HG02798 (cell line): ENCODE results near the gene MLLT11.
A peak's percentile ranks its signal among the peaks of the same experiment; 100 is the strongest.
"Not testable (repeated sequence)": the region's sequence is repeated elsewhere in the genome, so short reads cannot be mapped to it uniquely, and the experiment has no call there.

Source experiments
- ATAC-seq: cut with Tn5 transposase; IDR thresholded peaks from one replicate; pipeline ENCODE4 v1.9.1; 2021; ENCODE audit warnings: mild to moderate bottlenecking; ENCODE audit not compliant: unreplicated experiment, poor library complexity

MLLT11 gene

GRCh38 chr1:151055581-151055980, 4.6 kb upstream of the MLLT11 start:
- ATAC-seq: no peak

DNA sequence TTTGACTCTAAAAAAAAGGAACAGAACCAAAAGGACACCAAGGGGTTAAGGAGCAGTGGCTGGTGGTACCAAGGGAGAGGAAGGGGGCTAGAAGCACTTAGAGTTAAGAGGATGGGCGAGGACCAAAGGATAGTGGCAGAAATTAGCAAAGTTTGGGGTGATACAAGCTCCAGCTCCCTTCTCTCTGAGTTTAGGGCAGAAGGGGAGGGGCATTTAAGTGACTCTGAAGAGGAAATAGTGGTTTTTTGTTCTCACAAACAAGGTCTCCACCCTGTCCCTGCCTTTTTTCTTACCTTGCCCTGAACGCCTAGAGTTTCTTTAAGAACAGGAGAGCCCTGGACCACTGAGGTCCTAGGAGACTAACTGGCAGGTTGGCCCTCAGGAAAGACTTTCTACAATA, 4.0 kb upstream of the MLLT11 start:
- no peak for ATAC-seq

GRCh38 chr1:151058692-151059091, 1.5 kb upstream of the MLLT11 start:
- no peak for ATAC-seq

DNA sequence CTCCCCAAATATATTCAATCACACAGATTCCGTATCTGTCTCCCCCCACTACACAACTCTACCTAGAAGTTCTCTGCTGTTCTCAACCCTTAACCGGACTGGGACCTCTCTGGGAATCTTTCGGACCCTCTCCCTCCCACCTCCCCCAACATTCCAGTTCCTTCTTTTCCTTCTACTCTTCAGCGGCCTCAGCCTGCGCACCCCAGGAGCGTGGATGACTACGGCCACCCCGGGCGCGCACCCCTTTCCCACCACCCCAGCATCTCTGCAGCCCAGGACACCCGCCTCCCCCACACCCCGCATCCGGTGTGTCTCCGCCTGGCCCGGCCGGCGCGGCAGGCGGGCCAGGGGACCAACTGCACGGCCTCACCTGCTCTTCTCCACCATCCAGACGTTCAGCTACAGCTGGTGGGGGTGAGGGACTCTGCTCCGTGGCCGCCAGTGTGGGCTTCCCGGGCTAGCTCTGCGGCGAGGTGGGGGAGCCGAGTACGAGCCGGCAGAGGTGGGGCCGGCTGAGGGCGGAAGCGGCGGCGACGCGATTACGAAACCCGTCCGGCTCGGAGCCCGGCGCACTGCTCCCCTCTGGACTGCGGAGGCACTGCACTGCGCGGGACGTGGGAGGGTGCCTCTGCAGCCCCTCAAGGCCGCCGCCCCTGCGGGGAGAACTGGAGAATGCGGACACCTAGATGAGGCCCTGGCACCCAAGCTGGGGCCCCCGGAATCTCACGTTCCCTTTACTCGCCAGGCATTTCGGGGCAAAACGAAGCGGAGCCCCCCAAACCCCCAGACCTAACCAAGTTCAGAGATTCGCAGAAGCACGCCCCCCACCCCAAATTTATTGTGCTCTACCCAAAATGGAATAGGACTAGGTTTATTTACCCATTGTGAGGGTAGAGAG, 839 bp upstream of the MLLT11 start, which contains the start of gene CDC42SE1:
Gene CDC42SE1, minus strand, starts transcription at position 514 of the 898 bp plus-strand sequence. CDS start 3,892 bp downstream, outside the sequence.
- ATAC-seq: peak; percentile 82

DNA sequence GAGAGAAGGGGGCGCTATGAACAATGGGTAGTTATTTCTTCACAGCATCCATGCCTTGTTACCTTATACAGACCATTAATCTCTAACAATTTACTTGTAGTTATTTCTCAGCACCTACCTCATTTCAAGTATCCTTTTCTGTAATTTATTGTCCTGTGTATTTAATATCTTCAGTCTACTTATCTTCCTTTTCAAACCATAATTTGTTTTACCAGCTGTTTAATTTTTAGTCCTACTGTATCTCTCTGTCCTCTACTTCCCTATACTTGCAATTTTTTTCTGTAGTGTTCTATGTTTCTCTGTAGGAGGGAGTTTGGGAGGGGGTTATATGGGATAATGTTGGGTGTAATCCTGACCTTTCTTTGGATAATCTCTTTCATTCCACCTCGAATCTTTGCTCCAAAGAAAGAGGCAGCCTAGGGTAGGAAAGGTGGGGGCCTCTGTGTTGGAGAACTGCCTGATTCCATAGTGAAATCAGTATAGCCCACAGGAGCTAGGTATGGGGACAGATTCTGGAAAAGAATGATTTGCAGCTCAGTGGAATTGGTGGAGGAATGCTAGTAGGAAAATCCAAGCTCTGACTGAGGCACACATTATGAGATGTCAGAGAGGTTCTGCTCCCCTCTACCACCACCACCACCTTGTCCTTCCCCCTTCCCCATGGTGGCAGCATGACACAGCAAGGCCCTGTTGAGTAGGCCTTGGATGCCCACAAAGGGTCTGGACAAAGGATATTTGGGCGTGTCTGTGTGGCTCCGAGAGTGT, 642 bp downstream of the MLLT11 start:
- ATAC-seq: no peak

DNA sequence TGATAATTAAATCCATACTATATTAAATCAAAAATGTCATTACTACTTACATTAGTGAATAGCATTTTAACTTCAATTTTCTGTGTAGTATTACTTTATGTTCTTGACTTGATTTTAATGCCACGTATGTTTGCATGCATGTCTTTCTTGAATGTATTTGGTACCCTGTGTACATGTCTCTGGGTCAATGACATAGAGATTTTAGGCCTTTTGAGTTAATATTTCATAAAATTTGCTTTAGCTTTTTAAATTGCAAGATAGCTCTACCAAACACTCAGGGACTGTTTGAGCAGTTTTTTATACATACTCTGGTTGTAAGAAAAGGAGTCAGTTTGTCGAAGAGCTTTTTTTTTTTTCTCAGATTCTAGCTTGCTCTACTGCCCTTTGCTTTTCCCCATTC, 1.5 kb downstream of the MLLT11 start:
- no peak for ATAC-seq

- no peak for ATAC-seq
These were observed 2.7 kb downstream of the MLLT11 start for GRCh38 chr1:151062741-151063371.

DNA sequence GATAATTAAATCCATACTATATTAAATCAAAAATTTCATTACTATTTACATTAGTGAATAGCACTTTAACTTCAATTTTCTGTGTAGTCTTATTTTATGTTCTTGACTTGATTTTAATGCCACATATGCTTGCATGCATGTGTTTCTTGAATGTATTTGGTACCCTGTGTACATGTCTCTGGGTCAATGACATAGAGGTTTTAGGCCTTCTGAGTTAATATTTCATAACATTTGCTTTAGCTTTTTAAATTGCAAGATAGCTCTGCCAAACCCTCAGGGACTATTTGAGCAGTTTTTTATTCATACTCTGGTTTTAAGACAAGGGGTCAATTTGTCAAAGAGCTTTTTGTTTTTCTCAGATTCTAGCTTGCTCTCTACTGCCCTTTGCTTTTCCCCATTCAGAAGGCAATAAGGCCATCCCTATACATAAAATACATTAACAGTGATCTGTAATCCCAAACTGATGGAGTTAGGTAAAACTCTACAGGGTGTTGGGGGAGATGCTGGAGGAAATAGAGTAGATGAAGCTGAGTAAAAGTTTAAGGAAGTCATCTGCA, 5.0 kb downstream of the MLLT11 start:
- ATAC-seq: no peak

- no peak for ATAC-seq
These were observed 7.0 kb downstream of the MLLT11 start for GRCh38 chr1:151067185-151067584.

DNA sequence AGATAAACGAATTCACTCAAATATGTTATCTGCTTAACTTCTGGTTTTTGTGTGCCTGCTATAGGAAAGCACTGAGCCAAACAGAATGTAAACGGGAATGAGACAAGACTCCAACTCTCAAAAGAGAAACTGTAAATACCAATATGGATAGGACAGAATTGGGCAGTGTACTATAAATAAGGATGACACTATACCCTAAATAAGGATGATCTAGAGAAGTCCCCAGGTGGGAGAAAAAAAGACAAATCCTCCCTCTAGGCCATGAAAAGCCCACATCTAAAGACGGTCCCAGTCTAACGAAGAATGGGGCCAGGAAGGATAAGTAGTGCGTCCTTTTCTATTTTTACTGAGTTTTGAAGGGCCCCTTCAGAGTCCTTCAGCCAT, 8.9 kb downstream of the MLLT11 start:
- no peak for ATAC-seq

DNA sequence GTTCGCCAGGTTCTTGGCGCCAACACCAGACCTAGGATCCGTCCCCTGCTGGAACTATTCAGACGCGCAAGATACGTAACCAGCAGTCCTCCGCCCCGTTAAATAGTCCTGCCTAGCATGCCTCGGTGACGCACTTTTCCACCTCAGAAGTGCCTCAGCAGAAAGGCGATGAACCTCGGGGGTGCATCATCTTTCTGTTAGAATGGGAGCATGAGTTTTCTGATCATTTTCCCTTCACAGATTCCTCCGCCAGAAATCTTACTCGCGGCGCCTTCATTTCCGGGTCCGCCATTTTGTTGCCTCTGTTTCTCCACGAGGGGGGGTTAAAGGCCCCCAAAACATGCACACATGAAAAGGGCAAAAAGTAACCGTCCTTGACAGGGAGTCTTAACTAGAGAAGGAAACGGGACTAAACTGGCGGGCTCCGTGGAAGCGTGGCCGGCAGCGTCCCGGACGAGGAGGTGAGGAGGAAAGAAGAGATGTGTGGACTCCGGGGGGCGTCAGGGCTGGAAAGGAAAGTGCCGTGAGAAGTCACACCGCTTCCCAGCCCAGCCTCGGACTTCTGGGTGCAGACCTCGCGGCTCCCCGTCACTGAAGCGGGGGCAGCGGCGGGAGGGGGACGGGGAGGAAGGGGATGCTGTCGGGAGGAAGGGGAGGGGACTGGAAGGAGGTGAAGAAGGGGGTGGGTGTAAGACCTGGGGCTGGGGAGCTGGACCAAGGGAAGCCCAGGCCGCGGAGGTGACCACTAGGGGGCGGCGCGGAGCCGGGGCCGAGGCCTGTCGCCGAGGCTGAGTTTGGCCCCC, 10.5 kb downstream of the MLLT11 start, which contains the start of gene GABPB2:
Gene GABPB2, plus strand, starts transcription at position 288 of the 803 bp plus-strand sequence. CDS start 17,429 bp downstream, outside the sequence.
- peak; percentile 82 for ATAC-seq

DNA sequence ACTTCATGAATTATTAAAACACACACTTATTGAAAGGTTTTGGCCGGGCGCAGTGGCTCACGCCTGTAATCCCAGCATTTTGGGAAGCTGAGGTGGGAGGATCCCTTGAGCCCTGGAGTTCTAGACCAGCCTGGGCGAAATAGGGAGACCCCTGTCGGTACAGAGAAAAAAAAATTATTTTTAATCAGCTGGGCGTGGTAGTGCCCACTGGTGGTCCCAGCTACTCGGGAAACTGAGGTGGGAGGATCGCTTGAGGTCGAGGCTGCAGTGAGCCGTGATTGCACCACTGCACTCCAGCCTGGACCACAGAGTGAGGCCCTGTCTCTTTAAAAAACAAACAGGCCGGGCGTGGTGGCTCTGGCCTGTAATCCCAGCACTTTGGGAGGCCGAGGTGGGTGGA, 12.0 kb downstream of the MLLT11 start:
- ATAC-seq: no peak

DNA sequence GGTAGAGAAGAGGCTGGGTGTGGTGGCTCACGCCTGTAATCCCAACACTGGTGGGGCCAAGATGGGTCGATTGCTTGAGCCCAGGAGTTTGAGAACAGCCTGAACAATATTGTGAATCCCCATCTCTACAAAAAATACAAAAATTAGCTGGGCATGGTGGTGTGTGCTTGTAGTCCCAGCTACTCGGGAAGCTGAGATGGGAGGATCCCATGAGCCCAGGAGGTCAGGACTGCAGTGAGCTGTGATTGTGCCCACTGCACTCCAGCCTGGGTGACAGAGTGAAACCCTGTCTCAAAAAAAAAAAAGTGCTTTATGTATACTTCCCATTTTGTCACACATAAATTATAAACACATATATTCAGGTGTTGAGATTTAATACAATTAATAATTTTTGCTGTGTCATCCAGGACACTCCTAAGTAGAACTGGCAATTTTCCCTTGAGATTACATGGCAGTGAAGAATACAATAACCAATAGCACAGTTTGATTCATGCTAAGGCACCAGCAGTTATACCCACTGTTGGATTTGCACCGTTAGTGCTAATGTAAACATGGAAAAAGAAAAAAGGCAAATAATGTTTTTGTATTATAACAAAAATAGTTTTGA, 25.9 kb downstream of the MLLT11 start:
- ATAC-seq: no peak

- not testable (repeated sequence) for ATAC-seq
These were observed 37.2 kb downstream of the MLLT11 start for GRCh38 chr1:151097426-151097825.

GRCh38 chr1:151098126-151098525, 37.9 kb downstream of the MLLT11 start:
- ATAC-seq: no peak

- ATAC-seq: no peak
These were observed 44.4 kb downstream of the MLLT11 start for GRCh38 chr1:151104630-151105029.

- no peak for ATAC-seq
These were observed 46.7 kb downstream of the MLLT11 start for GRCh38 chr1:151106894-151107293.

DNA sequence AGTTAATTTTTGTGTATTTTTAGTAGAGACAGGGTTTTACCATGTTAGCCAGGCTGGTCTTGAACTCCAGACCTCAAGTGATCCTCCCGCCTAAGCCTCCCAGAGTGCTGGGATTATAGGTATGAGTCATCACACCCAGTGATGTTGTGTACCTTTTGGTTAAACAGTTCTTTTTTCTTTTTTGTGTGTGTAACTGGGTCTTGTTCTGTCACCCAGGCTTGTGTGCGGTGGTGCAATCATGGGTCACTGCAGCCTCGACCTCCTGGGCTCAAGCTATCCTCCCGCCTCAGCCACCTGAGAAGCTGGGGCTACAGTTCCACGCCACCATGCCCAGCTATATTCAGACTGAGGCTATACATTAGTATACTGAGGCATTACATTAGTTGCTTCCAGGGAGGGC, 48.1 kb downstream of the MLLT11 start:
- no peak for ATAC-seq

- no peak for ATAC-seq
These were observed 53.7 kb downstream of the MLLT11 start for GRCh38 chr1:151113877-151114276.
